PC-3 (cell line): Measurements from ENCODE around the gene MRPL32. TPM values are rescaled to one million over a fixed set of nuclear protein-coding genes. Genes with fewer than 3 reads are reported as not detected.

Experiments
- ATAC-seq: fragments of 200-7000 bp; cut with Tn5 transposase; 2 replicates; pipeline ENCODE4 v1.9.1; 2020; ENCODE audit warnings: mild to moderate bottlenecking, moderate library complexity
- BruUV-seq: library from RNA; stranded (reverse); fragments of 400-500 nt; replicated peaks from 2 replicates; lab custom pipeline; 2021; lab: Mats Ljungman, UMichigan
- CTCF ChIA-PET: fragments of 300-600 bp; sonication (Branson Sonifier 250); formaldehyde crosslinking; loops from one replicate; lab custom pipeline; 2022; ENCODE audit warnings: antibody characterized with exemption; lab: Charles Lee
- POLR2A ChIA-PET: fragments of 300-600 bp; sonication (Branson Sonifier 250); formaldehyde crosslinking; loops from one replicate; lab custom pipeline; 2022; ENCODE audit warnings: antibody characterized with exemption; ENCODE audit not compliant: unreplicated experiment; lab: Charles Lee
- DNase-seq: peaks from one replicate; pipeline ENCODE4 v3.0.0-alpha.2; 2015
- H2AFZ ChIP-seq: fragments of 300-600 bp; sonication (generic); 2 replicates; pipeline ENCODE4 v1.6.0; 2016; ENCODE audit warnings: antibody characterized with exemption, low read length
- H3F3A ChIP-seq: fragments of 300-600 bp; sonication (generic); one replicate; pipeline ENCODE4 v1.6.0; 2017; ENCODE audit warnings: antibody characterized with exemption, low read length, control low read depth, mild to moderate bottlenecking; ENCODE audit not compliant: unreplicated experiment
- H3K27ac ChIP-seq: fragments of 300-600 bp; sonication (generic); 2 replicates; pipeline ENCODE4 v1.5.1; 2016; ENCODE audit warnings: mild to moderate bottlenecking, low read length
- H3K27me3 ChIP-seq: fragments of 300-600 bp; sonication (generic); 2 replicates; pipeline ENCODE4 v1.6.1; 2016; ENCODE audit warnings: low read length, mixed read lengths
- H3K36me3 ChIP-seq: fragments of 300-600 bp; sonication (generic); 2 replicates; pipeline ENCODE4 v1.6.1; 2016; ENCODE audit warnings: low read depth, mixed run types, low read length, mixed read lengths
- H3K4me1 ChIP-seq: fragments of 300-600 bp; sonication (generic); 2 replicates; pipeline ENCODE4 v1.5.1; 2016; ENCODE audit warnings: low read length; ENCODE audit not compliant: insufficient read depth
- H3K4me2 ChIP-seq: fragments of 300-600 bp; sonication (generic); 2 replicates; pipeline ENCODE4 v1.6.0; 2016; ENCODE audit warnings: low read length
- H3K4me3 ChIP-seq: fragments of 300-600 bp; sonication (generic); 2 replicates; pipeline ENCODE4 v1.5.1; 2016; ENCODE audit warnings: mild to moderate bottlenecking, low read length, mixed read lengths
- H3K79me2 ChIP-seq: fragments of 300-600 bp; sonication (generic); 2 replicates; pipeline ENCODE4 v1.6.1; 2017; ENCODE audit warnings: low read length, mixed read lengths
- H3K9ac ChIP-seq: fragments of 300-600 bp; sonication (generic); 2 replicates; pipeline ENCODE4 v1.6.0; 2016; ENCODE audit warnings: mild to moderate bottlenecking, low read length
- H3K9me2 ChIP-seq: fragments of 300-600 bp; sonication (generic); replicated peaks from 2 replicates; pipeline ENCODE4 v1.6.1; 2016; ENCODE audit warnings: mixed run types, low read length, mixed read lengths
- H3K9me3 ChIP-seq: fragments of 300-600 bp; sonication (generic); 2 replicates; pipeline ENCODE4 v1.6.1; 2016; ENCODE audit warnings: low read length, mixed read lengths
- H4K20me1 ChIP-seq: fragments of 300-600 bp; sonication (generic); 2 replicates; pipeline ENCODE4 v1.6.1; 2016; ENCODE audit warnings: low read length, mixed read lengths
- CTCF ChIP-seq: fragments of 300-600 bp; sonication (generic); conservative IDR thresholded peaks from 2 replicates; pipeline ENCODE4 v1.5.1; 2017; ENCODE audit warnings: antibody characterized with exemption, low read depth, mild to moderate bottlenecking, low read length
- EZH2 ChIP-seq: fragments of 300-600 bp; sonication (generic); IDR thresholded peaks from one replicate; pipeline ENCODE4 v1.6.1; 2017; ENCODE audit warnings: antibody characterized with exemption, mild to moderate bottlenecking, low read length; ENCODE audit not compliant: unreplicated experiment
- EZH2phosphoT487 ChIP-seq: fragments of 300-600 bp; sonication (generic); IDR thresholded peaks from 2 replicates; pipeline ENCODE4 v1.6.1; 2018; ENCODE audit warnings: mild to moderate bottlenecking, antibody characterized with exemption, low read length, borderline replicate concordance
- intact Hi-C: fragments of 100-400 bp; cut with micrococcal nuclease; formaldehyde crosslinking; loops from 2 replicates; pipeline ENCODE4 v1.9.0; 2023
- total RNA-seq: library from RNA; depleted of rRNA; stranded (reverse); fragments of >200 nt; gene quantifications from 2 replicates; pipeline ENCODE4 v1.2.3, GENCODE V29; 2014

The MRPL32 gene
- total RNA-seq, 1 experiment from 2014 or later = 104 TPM

- intact Hi-C loops = no loop called here
- BruUV-seq = no TSS peak
- no peak for ATAC-seq
- DNase-seq = no peak
- Histone ChIP-seq H4K20me1 (no peaks in the 10 kb centered on the region), H3K9me3 (no peaks in the 10 kb centered on the region), H2AFZ (no peak overlapping the region), H3K27me3 (no peaks in the 10 kb centered on the region), H3K79me2 (no peaks in the 10 kb centered on the region), H3F3A (no peaks in the 10 kb centered on the region), H3K9me2 (no peaks in the 10 kb centered on the region), H3K9ac (no peak overlapping the region), H3K4me1 (peaks cover 4% of the 10 kb centered on the region; the same call in 1 of the 2 replicates), H3K4me3 (no peak overlapping the region), H3K4me2 (no peak overlapping the region), H3K27ac (no peak overlapping the region), H3K36me3 (no peaks in the 10 kb centered on the region)
- TF ChIP-seq CTCF = no peak
- no peak for TF ChIP-seq EZH2phosphoT487
- TF ChIP-seq EZH2 = no peak
- ChIA-PET CTCF (interaction anchor here (0.6 kb wide), 1 partner anchor 953 kb away, joined by 7 read pairs; no protein-coding TSS in a partner anchor), POLR2A (no interaction called here)
Measured at GRCh38 chr7:42893346-42894240, 38.6 kb upstream of the MRPL32 start.

DNA sequence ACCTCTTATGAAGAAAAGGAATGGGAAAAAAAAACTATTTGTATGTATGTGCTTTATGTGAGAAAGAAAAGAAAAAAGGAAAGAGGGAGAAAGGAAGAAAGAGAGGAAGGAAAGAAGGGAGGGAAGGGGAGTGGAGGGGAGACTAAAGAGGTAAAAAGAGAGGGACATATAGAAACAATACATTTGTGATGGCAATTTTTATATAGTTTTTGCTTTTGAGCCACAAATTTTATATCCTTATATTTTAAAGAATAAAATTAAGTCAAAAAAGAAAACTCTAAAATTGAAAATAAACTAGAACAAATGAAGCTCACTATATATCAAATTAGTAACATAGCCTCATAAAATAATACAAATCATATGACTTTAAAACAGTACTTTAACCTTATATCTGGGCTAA, 31.3 kb upstream of the MRPL32 start:
- no peaks in the 10 kb centered on the region for H3K9me3 ChIP-seq
- no peak for DNase-seq
- H3K9ac ChIP-seq = no peak overlapping the region
- no peaks in the 10 kb centered on the region for H3K79me2 ChIP-seq
- H3K36me3 ChIP-seq = no peaks in the 10 kb centered on the region
- intact Hi-C loops = no loop called here
- no TSS peak for BruUV-seq
- no peaks in the 10 kb centered on the region for H3K4me1 ChIP-seq
- H3K4me3 ChIP-seq = no peak overlapping the region
- no peak for ATAC-seq
- no peaks in the 10 kb centered on the region for H4K20me1 ChIP-seq
- H3F3A ChIP-seq = no peaks in the 10 kb centered on the region
- no peak overlapping the region for H3K4me2 ChIP-seq
- no peaks in the 10 kb centered on the region for H3K9me2 ChIP-seq
- no peak overlapping the region for H2AFZ ChIP-seq
- ChIA-PET POLR2A (interaction anchor here (0.6 kb wide), 1 partner anchor 31 kb away, joined by 6 read pairs; the partner anchor contains the start of gene PSMA2), CTCF (no interaction called here)
- H3K27ac ChIP-seq = no peak overlapping the region
- no peaks in the 10 kb centered on the region for H3K27me3 ChIP-seq
- TF ChIP-seq EZH2 (no peak), CTCF (no peak)

DNA sequence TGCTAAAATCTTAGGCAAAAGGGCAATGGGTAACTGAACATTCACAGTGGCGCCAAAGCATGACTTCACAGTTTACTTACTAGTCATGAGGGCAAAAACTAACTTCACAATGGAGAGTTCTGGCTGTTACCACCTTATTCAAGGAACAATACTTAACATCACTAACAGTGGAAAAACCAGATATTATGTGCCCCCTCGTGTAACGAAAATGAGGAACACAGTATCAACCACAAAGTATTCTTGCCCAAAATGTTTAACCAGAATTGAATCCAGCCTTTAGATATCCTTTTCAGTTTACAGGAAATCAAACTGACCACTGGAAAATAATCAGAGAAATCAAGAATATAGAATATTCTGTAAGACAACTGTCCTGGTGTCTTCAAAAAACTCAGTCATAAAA, 29.8 kb upstream of the MRPL32 start:
- Histone ChIP-seq H3K4me3 (no peak overlapping the region), H3K4me2 (no peak overlapping the region), H3K27ac (no peak overlapping the region), H3K79me2 (no peaks in the 10 kb centered on the region), H3K9ac (no peak overlapping the region), H3K27me3 (no peaks in the 10 kb centered on the region), H3K4me1 (no peaks in the 10 kb centered on the region), H3K9me3 (no peaks in the 10 kb centered on the region), H4K20me1 (no peaks in the 10 kb centered on the region), H2AFZ (no peak overlapping the region), H3F3A (no peaks in the 10 kb centered on the region), H3K9me2 (no peaks in the 10 kb centered on the region), H3K36me3 (no peaks in the 10 kb centered on the region)
- ATAC-seq (no peak), DNase-seq (no peak)
- POLR2A ChIA-PET = no interaction called here
- TF ChIP-seq EZH2 = no peak
- TF ChIP-seq CTCF = no peak
- TF ChIP-seq EZH2phosphoT487 = no peak
- BruUV-seq = no TSS peak
- CTCF ChIA-PET = no interaction called here
- intact Hi-C loops = no loop called here
